CD4-positive, alpha-beta T cell treated with Interleukin-4 for 1 hour (primary cell): Measurements from ENCODE around the gene SLC36A4.
"Not testable (repeated sequence)": the region's sequence is repeated elsewhere in the genome, so short reads cannot be mapped to it uniquely, and the experiment has no call there.

Source experiments
- DNase-seq, 2 donors: peaks; one replicate each; pipeline ENCODE4 v3.0.0-alpha.2; 2020 to 2022

Gene SLC36A4

GRCh38 chr11:93197380-93198214 lies at the start of gene SLC36A4:
Gene SLC36A4, minus strand, starts transcription at chr11:93197991. Its CDS starts 159 bp downstream, at chr11:93197832.
- DNase-seq: peak; percentile 87 to 92

GRCh38 chr11:93246790-93247189 lies 49.0 kb upstream of the SLC36A4 start:
- DNase-seq: not testable (repeated sequence)

GRCh38 chr11:93244018-93244417 lies 46.2 kb upstream of the SLC36A4 start:
- DNase-seq: no peak

GRCh38 chr11:93239966-93240365 lies 42.2 kb upstream of the SLC36A4 start:
- no peak for DNase-seq

GRCh38 chr11:93238956-93239355 lies 41.2 kb upstream of the SLC36A4 start:
- no peak for DNase-seq

- peak in 1 of 2 donors; percentile 13 for DNase-seq
Measured at GRCh38 chr11:93236741-93237675, 39.2 kb upstream of the SLC36A4 start.

GRCh38 chr11:93234602-93235207 lies 36.9 kb upstream of the SLC36A4 start:
- DNase-seq: peak; percentile 66 to 71

GRCh38 chr11:93229876-93230275 lies 32.1 kb upstream of the SLC36A4 start:
- no peak for DNase-seq

- peak in 1 of 2 donors; percentile 32 for DNase-seq
Measured at GRCh38 chr11:93225662-93226061, 27.9 kb upstream of the SLC36A4 start.

GRCh38 chr11:93221539-93221938 lies 23.7 kb upstream of the SLC36A4 start:
- no peak for DNase-seq

GRCh38 chr11:93220078-93220477 lies 22.3 kb upstream of the SLC36A4 start:
- DNase-seq: no peak

GRCh38 chr11:93219440-93219839 lies 21.6 kb upstream of the SLC36A4 start:
- DNase-seq: no peak

GRCh38 chr11:93216511-93217101 lies 18.8 kb upstream of the SLC36A4 start:
- no peak for DNase-seq

- no peak for DNase-seq
Measured at GRCh38 chr11:93213622-93214021, 15.8 kb upstream of the SLC36A4 start.

GRCh38 chr11:93212094-93212493 lies 14.3 kb upstream of the SLC36A4 start:
- no peak for DNase-seq

- no peak for DNase-seq
Measured at GRCh38 chr11:93209466-93209865, 11.7 kb upstream of the SLC36A4 start.

GRCh38 chr11:93208663-93209270 lies 11.0 kb upstream of the SLC36A4 start:
- DNase-seq: no peak

GRCh38 chr11:93199616-93200015 lies 1.8 kb upstream of the SLC36A4 start:
- no peak for DNase-seq

- no peak for DNase-seq
Measured at GRCh38 chr11:93198215-93198845, 539 bp upstream of the SLC36A4 start.

- no peak for DNase-seq
Measured at GRCh38 chr11:93196816-93197379, 893 bp downstream of the SLC36A4 start.

GRCh38 chr11:93194673-93195291 lies 3.0 kb downstream of the SLC36A4 start:
- DNase-seq: no peak
